ACHN (cell line): ENCODE data around the gene KIF1A.

Source experiments
- DNase-seq: peaks from one replicate; pipeline ENCODE4 v3.0.0-alpha.2; 2015
- in situ Hi-C: cut with HindIII; loops from 2 replicates; pipeline ENCODE4 v1.10.0; 2017; ENCODE audit warnings: low sequenced_read_pairs, low pct_ligation_motif_present, low pct_unique_long_range_greater_than_20kb

KIF1A gene

DNA sequence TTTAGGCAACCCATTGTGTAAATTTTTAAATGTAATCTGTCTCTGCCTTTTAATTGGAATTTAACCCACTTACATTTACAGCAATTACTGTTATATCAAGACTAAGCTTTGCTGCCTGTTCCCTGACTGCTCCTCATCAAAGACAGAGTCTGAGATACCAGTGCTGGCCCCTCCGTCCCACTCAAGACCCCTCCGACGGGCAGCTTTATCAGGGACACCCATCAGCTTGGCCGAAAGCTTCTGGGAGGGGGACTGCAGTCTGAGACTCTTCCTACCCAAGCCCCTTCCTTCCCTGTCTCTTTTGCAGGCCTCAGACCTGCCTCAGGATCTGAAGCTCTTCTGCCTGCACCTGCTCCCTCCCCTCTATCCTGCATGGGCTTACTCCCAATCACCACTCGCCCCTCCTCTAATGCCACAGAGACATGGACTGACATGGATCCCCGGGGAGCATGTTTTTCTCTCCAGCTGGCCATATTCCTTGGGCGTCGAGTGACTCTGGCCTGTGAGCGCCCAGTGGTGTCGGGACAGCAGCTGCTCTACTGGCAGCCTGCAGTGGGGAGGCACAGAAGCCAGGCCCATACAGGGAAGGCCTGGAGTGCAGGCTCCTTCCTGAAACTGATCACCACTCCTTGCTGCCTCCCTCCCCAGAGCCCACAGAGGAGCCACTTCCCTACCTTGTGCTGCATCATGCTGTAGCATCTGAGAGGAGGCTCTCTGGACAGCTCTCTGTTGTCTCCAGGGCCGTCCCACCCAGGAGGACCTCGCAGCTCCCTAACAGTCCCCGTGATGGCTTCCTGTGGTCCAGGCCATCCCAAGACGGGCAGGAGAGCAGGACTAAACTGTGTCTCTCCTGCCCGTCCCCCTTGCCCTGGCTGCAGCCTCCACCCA, 3.7 kb upstream of the KIF1A start:
- in situ Hi-C loops, result no loop called here
- DNase-seq, result no peak

DNA sequence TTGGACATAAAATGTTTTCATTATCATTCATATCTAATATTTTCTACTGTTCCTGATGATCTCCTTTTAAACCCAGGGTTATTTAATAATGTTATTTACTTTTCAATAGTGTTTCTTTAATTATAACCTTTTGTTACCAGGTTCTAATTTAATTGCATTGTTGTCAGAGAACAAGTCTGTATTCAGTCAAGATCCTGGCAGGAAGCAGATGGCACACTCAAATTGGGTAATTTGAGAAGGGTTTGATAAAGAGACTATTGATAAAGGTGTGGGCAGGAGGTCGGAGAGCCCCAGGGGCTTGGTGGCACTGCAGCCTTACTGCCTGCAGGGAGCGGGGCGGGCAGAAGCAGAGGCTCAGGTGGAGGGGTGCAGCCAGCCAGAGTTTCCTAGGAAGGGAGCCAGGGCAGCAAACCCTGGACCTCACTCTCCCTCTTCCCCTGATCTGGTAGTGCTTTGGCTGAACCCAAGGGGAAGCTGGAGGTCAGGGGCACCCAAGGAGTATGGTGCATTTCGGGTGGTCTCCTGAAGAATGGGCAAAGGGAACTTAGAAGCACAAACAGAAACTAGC, 2.3 kb upstream of the KIF1A start:
- no peak for DNase-seq
- in situ Hi-C loops, result no loop called here

DNA sequence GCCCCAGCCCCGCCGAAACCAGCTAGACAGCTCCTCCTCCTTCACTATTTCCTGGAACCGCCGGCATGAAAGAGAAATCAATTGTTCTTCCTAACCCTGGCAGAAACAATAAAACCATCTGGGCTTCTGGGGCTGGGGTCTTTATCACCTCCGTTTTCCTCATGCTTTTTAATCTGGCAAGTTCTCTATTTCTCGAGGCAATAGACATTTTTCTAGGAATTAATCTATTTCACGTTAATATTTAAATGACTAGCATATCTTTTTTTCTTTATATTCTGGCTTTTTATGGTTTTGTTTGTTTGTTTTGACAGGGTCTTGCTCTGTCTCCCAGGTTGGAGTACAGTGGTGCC, 1.4 kb upstream of the KIF1A start:
- DNase-seq, result no peak
- in situ Hi-C loops, result no loop called here

DNA sequence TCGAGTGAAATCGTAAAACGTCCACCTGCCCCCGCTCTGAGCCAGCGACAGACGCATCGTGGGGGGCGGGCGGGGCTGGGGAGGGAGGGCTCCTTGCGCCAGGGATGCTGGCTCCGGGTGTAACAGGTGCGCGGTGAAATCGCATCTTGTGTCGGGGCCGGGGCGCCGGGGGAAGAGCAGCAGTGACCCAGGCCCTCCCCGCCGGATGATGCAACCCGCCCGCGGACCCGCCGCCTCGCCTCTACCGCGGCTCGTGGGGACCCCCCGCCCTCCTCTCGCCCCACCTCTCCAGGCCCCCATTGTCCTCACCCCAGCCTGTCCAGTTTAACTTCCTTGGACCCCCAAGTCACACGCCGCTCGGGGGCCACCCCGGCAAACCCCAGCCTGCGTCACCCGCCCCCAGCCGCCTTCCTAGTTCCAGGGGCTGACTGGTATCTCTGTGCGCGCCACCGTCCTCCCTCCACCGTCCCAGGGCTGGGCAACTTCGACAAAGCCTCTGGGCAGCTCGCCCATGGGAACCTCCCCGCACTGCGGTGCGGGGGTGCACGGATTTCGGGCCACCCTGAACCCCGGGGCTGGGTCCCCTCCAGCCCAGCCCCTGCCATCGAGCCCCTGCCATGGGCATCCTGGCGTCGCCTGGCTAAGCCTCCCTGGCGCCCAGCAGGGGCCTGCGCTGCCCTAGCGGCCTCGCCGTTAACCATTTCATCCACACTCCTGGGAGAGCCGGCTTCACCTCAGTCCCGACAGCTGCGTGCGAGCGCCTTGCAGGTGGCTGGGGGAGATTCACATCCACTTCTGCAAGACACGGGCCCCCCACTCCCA, 799 bp upstream of the KIF1A start:
- no peak for DNase-seq
- in situ Hi-C loops, result no loop called here

DNA sequence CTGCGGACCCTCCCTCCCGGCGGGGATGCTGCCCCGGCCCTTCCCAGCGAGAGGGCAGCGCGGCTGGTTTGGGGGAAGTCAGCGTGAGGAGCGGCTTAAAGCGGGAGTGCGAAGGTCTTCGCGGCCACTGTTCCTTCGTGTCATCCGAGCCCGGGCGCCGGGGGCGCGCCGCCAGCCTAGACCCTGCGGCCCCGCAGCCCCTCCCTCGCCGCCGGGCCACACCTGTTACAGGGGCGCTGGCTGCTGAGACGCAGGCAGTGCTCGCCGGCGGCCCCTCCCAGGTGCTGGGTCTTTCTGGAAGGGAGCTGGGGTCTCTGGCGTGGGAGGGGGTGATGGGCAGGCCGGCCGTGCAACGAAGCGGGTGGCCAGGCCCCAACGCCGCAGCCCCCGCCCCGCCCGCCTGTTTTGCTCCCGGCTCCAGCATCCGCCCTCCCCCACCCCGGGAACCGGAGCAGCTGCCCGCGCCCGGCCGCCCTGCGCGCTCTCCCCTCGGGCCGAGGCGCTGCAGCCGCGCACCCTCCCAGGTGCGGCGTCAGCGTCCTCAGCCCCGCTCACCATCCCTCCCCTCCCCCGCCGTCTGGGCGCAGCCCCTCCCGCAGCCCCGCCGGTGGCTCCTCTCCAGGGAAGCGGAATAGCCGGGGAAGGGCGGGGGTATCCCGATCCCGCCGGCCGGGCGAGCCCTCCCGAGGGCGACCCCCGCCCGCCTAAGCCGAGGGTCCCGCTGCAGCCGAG, 727 bp downstream of the KIF1A start:
- DNase-seq, result no peak
- in situ Hi-C loops, result no loop called here

DNA sequence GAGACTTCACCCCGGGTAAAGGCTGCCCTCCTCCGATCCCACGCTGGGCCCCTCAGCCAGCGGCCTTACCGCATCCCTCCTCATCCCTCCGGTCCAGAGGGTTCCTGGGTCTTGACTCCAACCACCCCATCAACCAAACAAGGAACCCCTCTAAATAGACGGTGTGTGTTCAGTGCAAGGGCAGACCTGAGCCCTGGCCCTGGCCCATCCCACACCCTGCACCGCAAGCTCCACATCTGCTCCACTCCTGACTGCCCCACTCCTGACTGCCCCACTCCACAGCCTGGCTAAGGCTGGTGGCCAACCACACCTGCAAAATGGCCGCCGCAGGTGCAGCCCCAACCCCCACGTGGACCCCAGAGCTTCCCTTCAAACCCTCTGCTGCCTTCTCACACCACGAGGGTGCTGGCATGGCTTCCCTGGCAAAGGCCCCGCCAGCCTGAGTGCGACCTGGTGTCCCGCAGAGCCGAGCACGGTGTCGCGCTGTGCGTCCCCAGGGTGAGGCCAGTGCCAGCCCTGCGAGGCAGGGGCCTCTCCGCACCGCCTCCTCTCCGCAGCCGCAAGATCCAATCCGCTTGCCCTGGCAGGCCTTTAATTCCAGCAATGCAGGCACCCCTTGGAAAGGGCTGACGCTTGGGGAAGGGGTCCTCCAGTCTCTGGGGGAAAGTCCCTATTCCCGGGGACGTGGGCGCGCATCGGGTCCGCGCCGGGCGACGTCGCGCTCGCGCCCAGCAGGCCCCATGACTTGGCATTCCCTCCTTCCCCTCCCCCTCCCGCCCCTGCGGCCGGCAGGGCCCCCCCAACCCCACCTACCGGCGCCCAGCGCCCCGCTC, 1.5 kb downstream of the KIF1A start:
- no peak for DNase-seq
- in situ Hi-C loops, result no loop called here

DNA sequence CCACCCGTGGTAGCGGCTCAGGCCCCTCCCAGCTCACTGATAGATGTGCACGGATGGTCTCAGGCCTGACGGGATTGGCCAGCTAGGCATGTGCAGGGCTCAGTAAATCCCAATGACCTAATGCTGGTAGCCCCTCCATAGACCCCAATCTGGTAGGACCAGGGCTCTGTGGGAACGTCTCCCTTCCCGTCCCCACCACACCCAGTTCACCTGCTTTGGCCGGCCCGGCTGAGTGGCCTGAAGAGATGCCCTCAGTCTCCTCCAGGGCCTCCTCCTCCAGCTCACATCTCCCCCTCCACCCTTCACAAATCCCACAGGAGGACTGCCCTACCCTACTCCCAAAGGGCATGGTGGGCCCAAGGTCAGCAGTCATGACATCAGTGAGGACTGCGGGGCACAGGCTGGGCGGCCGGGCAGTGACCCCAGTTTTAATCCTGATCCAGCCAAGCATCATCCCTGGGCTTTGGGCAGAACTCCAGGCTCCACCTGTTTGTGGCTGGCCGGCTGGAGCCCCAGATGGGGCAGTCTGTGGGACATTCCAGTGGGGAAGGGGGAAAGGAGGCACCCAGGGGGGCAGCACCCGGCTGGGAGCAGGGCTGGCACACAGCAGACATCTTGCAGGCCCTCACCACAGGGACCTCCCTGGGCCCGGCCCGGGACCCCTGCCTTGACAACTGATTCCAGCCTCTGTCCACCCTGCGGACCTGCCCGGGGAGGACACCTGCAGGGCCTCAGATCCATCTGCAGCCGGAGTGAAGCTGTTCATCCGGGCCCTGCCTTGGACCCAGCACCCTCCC, 2.3 kb downstream of the KIF1A start:
- DNase-seq, result no peak
- in situ Hi-C loops, result no loop called here

DNA sequence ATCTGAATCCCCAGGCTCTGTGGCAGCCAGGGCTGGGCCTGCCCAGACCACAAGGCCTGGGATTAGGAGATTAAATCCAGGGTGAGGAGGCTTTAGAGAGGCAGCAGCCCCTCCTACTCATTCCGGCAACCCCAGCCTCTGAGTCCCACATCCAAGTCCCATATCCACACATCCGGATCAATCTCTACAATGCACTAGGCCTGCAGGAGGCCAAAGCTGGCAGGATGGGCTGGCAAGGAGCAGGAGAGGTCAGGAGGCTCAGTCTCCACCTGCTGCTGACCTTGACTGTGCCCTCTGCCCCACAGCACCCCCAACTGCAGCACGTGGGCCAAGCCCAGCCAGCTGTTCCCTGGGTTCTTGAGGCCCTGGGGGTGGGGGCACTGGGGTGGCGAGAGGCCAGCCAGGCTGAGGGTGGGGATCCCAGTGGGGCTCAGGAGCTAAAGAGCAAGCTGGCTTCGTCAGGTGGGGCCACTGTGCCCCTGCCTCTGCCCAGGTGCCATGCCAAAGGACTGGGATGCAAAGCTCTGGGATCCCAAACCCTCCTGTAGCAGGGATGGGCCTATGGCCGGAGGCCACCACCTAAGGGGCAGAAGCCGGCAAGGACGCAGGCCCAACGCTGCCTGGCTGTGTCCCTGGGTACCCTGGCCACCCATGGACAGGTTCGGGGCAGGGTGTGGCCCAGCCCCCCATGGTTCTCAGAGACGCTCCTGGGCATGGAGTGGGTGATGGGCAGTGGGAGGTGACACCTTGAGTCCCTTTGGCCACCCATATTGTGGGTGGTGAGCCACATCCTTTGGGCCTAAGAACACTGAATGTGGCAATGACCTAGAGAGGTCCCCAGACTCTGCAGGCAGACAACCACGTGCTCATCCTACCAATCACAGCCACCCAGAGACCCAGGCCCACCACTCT, 3.2 kb downstream of the KIF1A start:
- no peak for DNase-seq
- in situ Hi-C loops, result no loop called here

DNA sequence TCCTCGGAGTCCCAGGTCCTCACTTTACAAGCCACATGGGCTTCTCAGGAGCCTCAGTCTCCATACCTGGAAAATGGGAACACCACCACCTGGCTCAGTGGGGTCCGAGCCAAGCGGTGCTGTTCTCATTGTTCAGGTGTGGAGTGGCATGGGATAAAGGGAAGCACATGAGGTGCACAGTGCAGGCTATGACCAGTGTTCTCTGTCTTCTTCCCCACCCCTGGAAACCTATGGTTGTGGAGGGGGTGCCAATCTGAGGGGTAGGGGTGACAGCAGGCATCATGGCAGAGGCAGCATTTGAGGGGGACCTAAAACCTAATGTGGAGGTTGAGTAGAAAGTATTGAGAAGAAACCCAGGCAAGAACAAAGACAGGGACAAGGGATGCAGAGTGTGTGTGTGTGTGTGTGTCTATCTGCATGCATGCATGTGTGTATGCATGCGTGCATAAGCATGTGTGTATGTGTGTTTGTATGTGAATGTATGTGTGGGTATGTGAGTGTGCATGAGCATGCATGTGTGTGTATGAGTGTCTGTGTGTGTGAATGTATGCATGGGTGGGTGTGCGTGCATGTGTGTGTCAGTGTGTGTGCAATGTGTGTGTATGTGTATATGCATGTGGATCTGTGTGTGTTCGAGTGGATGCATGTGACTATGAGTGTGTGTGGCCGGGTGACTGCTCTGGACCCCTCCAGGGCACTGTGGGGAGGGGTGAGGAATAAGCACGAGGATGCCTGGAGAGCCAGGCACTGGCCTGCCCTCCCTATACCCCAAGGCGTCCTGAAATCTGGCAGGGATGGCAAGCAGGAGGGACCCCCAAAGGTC, 4.0 kb downstream of the KIF1A start:
- in situ Hi-C loops, result no loop called here
- DNase-seq, result no peak

DNA sequence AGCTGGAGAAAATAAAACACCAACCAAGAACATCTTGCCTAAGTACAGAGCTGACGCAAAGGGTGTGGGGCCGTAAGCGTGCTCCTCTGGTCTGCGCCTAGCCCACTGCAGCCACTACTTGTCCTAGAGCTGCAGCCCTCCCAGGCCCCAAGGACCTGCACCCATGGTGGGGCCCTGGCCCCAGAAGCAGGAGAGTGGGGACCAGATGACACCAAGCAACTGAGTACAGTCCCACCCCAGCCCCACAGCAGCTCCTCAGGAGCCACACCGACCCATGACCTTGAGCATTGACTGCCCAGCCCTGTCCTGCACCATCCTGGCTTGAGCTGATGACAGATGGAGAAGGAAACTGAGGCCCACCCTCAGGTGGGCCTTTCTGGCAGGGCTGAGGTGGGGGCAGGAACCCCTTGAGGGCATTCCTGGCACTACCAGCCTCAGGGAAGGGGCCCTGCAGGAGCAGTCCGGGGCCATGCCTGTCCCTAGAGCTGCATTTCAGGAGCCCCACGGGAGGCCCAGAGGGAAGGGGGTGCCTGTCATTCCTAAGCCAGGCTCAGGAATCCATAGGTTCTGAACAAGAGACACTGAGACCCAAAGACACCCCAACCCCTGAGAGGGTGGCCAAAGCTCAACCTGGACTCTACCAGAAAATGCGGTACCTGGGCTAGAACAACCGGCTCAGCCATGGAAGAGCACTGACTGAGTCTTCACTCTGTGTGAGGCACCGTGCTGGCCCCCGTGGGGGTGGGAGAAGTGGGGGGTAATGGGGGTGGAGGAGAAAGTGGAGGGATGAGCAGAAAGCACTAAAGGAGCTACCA, 4.9 kb downstream of the KIF1A start:
- in situ Hi-C loops, result no loop called here
- DNase-seq, result no peak

DNA sequence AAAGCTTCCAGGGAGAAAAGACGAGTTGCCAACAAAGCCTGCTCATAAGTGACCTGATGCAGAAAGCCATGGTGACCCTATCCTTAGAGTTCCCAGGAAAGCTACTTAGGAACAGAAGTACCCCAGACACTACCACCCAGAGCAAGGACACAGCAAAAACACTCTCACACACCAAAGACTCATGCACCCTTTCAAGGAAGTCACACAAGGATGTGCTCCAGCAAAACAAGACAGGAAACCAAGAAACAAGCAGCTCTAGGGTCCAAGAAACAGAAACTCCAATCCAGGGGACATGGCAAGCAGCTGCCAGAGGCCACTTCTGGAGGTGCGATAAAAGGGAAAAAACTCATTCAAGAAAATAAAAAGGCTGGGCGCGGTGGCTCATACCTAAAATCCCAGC, 5.7 kb downstream of the KIF1A start:
- in situ Hi-C loops, result no loop called here

DNA sequence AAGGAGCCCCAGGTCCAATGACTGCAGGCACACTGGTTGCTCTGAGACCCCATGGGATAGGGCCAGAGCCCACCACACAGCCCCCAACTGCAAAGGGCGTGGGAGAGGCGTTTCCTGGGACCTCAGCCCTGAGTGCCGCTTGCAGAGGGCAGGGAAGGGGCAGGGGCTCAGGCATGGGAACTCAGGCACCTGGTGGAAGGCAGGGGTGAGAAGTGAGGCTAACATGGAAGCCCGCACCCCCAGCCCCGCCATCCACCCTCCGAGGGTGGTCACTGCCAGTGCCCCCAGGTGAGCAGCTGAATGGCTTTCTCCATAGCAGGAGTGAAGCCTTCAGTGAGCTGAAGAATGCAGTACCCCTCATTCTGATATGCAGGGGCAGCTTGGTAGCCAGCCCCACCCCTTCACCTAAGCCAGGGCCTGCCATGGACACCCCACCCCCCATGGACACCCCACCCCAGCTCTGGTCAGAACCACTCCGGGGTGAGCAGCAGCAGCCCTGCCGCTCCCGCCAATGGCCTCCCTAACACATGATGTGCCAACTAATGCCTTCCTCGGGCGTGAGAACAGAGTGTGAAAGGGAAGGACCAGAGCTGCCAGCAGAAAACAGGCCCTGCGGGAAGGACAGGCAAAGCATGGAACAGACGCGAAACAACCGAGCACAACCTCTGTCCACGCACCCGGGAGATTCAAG, 6.6 kb downstream of the KIF1A start:
- DNase-seq, result no peak
- in situ Hi-C loops, result no loop called here

More for the DNA sequence above, 5.7 kb downstream of the KIF1A start:
- DNase-seq, result no peak

DNA sequence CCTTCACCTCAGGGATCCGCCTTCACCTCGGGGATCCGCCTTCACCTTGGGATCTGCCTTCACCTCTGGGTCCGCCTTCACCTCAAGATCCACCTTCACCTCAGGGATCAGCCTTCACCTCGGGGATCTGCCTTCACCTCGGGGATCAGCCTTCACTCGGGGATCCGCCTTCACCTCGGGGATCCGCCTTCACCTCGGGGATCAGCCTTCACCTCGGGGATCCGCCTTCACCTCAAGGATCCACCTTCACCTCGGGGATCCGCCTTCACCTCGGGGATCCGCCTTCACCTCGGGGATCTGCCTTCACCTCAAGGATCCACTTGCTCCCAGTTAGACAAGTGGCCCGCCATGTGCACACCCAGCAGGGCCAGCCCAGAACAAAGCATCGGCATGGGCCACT, 7.3 kb downstream of the KIF1A start:
- no peak for DNase-seq
- in situ Hi-C loops, result no loop called here

DNA sequence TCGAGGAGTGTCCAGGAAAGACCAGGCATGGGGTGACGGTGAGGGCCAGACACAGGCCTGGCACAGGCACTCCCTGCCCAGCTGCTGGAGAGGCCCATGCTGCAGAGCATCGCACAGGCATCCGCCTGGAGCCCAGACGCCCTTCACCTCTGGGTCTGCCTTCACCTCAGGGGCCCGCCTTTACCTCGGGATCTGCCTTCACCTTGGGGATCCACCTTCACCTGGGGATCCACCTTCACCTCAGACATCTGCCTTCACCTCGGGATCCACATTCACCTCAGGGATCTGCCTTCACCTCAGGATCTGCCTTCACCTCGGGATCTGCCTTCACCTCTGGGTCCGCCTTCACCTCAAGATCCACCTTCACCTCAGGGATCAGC, 7.7 kb downstream of the KIF1A start:
- in situ Hi-C loops, result no loop called here
- no peak for DNase-seq
